HT-29 (cell line): ENCODE results near the gene DOCK9. TPM values are rescaled to one million over a fixed set of nuclear protein-coding genes. Genes with fewer than 3 reads are reported as not detected.
"Not testable (repeated sequence)": the region's sequence is repeated elsewhere in the genome, so short reads cannot be mapped to it uniquely, and the experiment has no call there.

Source experiments
- DNase-seq: peaks from one replicate; pipeline ENCODE4 v3.0.0-alpha.2; 2015; ENCODE audit warnings: low spot score
- total RNA-seq: library from RNA; depleted of rRNA; stranded (reverse); fragments of >200 nt; shearing (Covaris generic); gene quantifications from 2 replicates; pipeline ENCODE4 v1.2.3, GENCODE V29; 2014

The DOCK9 gene
- total RNA-seq, 1 experiment from 2014 or later, result 51.0 TPM

DNA sequence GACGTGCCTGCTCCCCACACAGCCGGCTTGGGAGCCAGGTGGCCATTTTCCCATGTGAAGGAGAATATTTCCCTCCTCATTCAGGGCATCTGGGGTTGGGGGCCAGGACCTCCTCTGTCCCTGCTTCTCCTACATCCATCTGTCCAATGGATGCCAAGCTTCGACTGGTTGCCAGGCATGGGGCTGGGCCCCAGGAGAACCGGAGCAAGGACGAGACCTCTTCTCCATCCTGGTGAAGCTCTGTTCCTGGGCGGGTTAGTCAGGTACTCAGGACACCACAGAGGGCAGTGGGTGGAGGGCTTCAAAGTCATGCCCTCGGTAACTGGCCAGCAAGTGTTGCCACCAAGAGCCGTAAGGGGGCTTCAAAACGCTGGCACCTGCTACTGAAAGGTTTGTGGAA is 203.1 kb downstream of the DOCK9 start:
- no peak for DNase-seq

DNA sequence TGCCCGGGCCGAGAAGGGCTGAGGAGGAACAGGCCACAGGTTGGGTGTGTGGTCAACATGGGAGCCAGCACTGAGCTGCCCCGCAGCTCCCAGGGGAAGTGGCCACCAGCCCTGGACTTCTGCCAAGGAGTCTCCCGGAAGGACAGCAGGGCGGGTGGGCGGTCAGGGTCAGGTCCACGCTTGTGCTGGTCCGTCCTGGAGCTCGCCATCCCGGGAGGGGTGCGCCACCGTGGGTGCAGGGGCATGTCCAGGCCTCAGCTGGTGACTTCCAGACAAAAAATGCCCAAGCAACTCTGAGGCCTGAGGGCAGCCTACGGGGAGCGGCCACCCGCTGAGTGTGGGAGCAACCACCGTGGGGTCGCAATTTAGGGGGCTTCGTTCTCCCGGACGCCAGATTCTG is 203.9 kb downstream of the DOCK9 start:
- no peak for DNase-seq

DNA sequence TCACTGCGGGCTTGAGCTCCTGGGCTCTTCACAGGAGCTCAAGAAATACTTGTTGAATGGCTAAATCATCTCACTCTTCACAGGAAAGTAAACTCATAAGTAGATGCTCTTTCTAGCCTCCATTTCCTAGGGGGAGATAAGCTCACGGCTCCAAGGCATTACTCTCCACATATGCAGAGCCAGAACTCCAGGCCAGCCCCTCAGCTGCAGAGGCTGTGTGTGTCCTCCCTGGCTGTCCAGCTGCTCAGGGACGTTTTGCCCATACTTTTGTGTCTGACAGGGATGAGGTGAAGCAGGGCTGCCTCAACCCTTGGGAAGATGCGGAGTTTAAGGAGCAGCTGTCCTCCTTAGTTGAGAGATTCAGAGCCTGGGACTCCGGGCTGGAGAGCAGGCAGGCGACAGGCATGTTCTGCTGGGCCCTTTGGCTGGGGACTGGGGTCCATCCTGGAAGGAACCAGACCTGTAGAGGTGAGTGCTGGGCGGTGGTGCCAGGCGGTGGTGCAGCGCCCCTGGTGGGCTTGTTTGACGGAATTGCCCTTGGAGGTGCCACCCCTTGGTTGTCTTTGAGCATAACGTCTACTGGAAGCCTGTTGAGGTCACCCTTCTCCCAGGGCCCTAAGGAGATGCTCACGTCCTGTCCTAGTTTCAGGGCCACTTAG is 204.9 kb downstream of the DOCK9 start:
- DNase-seq, result no peak

DNA sequence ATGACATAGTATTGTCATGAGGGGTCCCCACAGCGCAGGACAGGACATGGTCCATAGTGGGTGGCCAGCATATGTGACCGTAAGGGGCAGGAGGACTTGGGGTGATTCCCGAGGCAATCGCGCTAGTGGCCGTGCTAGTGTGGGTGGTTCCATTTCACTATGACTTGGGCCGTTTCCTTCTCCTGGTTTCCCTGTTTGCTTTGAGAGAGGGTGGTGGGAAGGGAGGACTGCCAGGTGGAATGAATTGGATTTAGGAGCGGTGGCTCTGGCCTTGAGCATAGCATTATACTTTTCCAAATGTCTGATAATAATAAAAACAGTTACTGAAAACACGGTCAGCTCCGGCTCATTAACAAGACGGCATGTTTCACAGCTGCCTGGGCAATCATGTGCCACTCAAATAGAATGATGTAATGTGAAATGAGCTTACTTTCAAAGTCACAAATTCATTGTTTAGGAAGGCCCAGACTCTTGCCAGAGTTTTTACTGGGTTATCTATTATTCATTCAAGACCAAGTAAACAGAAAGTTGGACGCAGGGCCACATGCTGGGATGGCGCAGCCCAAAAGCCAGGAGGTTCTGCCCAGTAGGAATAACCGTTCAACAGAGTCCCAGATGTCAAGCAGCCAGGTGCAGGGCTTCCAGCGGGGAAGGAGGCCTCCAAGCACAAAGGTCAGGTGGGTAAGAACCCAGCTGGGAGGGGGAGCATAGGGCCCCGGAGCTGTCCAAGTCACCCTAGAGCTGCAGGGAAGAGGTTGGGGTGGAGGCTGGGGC is 205.8 kb downstream of the DOCK9 start:
- no peak for DNase-seq

DNA sequence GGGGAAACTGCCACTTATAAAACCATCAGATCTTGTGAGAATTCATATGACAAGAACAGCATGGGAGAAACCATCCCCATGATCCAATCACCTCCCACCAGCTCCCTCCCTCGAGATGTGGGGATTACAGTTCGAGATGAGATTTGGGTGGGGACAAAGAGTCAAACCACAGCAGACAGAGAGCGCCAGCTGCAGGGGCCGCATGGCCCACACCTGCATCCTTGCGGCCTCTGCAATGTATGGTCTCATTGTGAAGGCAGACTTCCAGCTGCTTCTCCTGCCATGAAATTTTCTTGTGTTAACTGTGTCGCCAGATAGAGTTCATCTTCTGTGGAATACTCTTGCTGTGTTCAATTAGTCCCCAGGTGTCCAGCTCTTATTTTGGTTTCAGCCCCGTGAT is 208.1 kb downstream of the DOCK9 start:
- no peak for DNase-seq

DNA sequence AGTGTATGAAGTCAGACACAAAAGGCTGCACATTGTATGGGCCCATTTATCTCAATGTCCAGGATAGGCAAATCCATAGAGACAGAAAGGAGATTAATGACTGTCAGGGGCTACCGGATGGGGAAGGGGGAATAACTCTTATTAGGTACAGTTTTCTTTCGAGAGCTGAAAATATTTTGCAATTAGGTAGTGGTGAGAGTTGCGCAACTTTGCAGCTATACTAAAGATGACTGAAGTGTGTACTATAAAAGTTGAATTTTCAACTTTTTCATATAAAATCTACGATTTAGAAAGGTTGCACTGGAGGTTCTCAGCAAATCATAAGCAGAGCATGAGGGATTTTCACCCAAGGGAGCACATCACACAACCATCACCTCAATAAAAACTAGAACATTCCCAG is 209.3 kb downstream of the DOCK9 start:
- DNase-seq, result no peak

DNA sequence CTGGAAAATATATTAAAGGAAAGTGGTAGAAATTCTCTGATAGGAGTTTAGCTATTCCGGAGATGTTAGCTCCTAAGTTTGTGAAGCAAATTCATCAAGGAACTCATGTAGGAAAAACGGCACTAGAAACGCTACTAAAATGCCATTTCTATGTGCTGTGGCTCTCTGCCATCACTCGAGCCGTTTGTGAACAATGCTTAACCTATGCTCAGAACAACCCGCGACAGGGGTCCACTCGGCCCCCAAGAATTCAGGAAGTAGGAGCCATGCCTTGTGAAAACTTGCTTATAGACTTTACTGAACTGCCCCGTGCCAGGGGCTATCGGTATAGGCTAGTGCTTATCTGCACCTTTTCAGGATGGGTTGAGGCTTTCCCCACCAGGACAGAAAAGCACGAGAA is 211.2 kb downstream of the DOCK9 start:
- no peak for DNase-seq

DNA sequence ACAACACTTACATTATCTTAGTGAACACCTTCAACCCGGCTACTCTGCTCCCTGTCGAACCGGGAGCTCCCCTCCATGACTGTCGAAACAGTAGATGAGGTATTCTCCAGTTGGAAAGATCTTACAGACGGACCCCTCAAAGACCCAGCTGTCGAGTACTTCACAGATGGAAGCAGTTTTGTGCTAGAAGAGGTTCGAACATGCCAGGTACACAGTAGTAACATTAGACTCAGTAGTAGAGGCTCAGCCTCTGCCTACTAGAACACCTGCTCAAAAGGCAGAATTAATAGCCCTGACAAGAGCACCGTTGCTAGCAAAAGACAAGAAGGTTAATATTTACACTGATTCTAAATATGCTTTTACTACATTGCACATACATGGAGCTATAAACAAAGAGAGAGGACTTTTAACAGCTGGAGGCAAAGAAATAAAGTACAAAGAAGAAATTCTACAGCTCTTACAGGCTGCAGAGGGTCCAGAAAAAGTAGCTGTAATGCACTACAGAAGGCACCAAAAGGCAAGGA is 211.8 kb downstream of the DOCK9 start:
- DNase-seq, result no peak

DNA sequence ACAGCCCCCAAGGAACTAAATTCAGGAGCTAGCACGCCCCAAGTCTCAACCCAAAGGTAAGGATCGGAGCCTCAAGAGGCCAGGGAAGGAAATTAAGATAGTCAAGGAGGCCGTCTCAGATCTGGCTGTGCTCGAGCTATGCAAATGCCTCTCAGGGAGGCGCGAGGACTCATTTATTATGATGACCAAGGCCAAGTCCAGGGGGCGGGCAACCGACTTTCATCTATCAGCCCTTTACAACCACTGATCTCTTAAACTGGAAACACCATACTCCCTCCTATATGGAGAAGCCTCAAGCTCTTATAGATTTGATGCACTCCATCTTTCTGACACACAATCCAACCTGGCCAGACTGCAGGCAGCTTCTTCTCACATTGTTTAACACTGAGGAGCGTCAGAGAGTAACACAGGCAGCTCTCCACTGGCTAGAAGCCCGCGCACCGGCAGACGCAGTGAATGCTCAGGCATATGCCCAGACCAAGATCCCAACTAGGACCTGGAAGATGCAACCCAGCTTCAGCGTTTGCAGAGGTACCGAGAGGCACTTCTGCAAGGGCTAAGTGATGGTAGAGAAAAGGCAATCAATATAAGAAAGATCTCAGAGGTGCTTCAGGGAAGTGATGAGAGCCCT is 215.8 kb downstream of the DOCK9 start:
- no peak for DNase-seq

DNA sequence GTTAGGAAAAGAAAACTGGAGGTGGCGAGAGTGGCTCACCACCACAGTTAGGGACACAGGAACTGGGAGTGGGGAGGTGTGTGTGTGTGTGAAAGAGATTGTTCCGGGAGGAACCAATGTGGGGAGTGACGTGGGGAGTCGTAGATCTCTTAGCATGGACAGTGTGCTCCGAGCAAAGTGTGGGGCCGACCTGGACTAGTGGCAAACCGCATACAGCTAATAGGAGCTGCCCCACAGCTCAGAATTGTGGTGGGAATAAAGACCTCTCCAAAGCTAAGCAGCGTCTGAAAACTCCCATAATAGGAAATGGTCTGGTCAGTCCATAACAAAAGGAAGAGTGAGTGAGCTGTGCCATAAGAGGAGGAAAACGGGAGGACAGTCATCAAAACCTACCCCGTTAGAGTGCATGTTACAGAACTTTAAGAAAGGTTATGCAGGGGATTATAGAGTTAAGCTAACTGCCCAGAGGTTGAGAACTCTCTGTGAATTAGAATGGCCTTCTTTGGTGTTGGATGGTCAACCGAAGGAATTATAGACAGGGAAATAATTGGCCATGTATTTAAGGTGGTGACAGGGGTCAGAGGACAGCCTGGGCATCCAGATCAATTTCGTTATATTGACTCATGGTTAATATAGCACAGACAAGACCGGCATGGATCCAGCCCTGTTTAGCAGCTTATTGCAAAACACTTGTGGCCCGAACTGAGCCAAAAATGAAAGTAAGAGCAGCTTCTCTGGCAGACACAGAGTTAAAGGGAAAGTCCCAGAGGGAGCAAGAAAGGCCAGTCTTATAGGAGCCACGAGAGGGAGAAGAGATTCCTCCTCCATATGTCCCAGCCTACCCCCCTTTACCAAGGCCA is 216.5 kb downstream of the DOCK9 start:
- peak; percentile 64 for DNase-seq

DNA sequence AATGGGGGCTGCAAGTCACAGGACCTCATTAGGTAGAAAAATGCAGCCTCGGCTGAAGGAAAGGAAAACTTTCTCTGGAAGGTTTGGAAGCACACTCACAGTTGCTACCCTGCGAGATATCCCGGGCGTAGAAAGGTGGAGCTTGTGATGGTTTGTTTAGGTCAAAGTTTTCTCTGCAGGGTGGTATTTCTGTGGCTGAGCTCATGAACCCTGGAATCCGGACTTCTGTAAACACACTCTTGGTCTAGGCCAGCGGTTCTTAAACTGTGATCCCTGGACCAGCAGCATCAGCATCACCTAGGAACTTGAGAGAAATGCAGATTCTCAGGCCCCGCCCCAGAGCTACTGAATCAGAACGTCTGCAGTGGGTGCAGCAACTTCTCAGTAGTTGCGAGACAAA is 222.1 kb downstream of the DOCK9 start:
- DNase-seq, result no peak

DNA sequence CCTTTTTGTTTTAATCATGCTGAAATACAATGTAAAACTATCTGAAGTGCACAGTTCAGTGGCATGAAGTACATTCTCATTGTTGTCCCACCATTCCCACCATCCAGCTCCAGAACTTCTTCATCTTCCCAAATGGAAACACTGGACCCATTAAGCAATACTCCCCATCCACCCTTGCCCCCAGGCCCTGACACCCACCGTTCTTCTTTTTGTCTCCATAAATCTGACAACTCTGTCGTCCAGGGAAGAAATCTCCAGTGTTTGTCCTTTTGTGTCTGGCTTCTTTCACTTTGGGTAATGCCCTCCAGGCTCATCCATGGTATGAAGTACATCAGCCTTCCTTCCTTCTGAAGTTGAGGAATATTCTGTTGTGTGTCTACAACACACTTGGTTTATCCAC is 222.7 kb downstream of the DOCK9 start:
- DNase-seq, result no peak

DNA sequence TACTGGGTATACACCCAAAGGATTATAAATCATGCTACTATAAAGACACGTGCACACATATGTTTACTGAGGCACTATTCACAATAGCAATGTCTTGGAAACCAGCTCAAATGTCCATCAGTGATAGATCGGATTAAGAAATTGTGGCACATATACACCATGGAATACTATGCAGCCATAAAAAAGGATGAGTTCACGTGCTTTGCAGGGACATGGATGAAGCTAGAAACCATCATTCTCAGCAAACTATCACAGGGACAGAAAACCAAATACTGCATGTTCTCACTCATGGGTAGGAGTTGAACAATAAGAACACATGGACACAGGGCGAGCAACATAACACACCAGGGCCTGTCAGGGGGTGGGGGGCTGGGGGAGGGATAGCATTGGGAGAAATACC is 223.4 kb downstream of the DOCK9 start:
- not testable (repeated sequence) for DNase-seq

DNA sequence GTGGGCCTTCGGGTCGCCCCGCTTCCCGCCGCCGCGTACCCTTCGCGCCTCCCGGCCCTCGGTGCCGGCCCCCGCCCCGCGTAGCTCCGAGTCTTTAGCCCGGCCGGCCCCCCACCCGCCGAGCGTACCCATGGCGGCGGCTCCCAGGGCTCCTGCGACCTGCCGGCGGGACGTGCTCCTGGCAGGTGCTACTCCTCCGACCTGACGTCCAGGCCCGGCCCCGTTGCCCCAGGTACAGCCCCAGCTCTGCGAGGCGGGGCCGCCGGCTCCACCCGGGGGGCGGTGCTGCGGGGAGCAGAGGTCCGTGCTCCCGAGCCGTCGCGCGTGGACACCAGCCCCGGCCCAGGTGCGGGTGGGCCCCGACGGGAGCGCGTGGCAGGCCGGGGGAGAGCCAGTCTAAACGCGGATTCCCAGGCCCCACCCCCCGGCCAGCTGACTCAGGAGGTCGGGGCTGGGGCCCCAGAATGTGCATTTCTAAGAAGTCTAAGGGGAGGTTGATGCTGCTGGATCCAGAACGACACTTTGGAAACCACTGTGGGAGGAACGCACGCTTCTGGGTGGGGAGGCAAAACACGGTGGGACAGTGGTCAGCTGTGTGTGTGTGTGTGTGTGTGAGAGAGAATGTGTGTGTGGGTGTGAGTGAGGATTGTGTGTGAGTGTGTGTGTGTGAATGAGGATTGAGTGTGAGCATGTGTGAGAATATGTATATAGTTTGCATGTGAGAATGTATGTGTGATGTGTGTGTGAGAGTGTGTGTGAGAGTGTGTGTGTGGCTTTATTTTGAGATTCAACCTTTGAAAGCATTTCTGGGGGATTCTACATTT is 225.2 kb downstream of the DOCK9 start, which contains the start of gene SLC15A1:
SLC15A1 (minus strand) TSS at position 206 of the 824 bp plus-strand sequence; CDS start at position 132, 74 bp downstream.
- no peak for DNase-seq

DNA sequence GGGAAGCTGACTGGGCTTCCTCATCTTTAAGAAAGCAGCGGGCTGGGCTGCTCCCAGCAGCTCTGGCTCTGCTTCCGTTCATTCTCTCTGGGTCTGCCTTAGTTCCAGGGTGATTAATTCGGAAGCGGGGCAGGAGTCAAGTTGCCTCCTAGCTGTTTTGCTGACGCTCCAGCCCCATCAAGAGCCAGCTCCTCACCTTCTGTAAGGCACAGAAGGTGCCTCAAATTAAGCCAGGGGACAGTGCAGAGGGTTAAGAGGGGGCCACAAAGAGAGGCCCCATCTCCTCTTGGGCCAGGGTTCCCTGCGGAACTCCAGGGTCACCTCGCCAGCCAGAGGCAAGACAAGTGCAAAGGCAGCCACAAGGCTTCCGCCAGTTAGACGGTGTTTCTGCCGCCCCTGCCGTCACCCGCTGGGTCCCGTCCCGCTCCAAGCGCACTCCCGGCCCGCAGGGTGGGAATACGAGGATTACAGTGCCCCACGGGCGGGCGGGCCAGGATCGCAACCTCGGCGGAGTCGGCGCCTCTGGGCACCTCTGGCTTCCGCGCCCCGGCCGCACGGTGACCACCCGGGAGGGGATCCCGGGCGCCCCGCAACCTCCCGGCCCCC is 225.9 kb downstream of the DOCK9 start:
- no peak for DNase-seq

DNA sequence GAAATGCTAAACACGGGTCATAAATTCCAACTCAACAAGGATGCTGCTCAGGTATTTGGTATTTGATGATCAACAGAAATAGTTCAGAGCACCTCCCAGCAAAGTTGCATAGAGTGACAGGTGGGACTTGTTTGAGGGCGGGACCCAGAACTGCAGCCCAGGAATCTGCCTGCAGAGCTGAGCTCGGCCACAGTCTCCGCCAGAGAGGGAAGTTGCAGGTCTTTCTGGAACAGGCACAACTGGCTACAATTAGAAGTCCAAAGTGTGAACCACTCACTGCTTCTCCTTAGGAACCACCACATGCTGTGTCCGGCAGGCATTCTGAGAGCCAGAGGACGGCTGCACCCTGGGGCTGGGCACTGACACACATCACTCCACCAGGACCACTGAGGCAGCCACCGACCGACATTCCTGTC is 226.5 kb downstream of the DOCK9 start:
- DNase-seq, result peak; percentile 60

DNA sequence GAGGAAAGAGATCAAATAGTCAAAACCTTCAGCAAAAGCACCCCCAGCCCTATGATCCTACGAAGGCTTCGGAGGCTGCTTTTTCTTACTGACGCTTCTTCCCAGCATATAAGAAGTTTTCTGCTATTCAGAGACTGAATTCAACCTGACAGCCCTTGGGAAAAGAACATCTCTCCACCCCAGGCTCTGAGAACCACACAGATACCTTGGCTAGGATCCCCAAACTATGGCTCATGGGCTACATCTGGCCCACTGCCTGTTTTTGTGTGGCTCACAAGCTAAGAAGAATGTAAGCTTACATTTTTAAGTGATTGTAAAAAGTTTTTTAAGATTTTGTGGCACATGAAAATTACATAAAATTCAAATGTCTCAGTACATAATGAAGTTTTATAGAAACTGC is 228.4 kb downstream of the DOCK9 start:
- DNase-seq, result no peak

DNA sequence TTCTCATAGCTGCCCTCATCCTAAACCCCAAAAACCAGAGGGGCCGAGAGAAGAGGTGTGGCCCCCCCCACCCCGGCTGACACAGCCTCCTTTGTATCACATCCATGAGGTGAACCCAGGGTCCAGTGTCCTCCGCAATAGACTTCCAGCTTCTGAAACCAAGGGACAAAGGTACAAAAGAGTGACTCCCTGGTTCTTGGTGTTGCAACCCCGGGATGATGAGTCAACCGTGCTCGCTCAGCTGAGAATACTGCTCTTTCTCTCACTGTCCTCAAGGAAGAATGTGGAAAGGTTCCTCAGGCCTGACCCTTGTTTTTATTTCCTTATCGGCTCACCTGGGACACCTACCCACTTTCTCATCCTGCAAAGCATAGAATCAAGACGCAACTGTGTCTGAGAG is 230.9 kb downstream of the DOCK9 start:
- peak; percentile 44 for DNase-seq
